Effector memory CD8-positive, alpha-beta T cell (primary cell): Measurements from ENCODE around the gene PDPK1.
"Not testable (repeated sequence)": the region's sequence is repeated elsewhere in the genome, so short reads cannot be mapped to it uniquely, and the experiment has no call there.

ENCODE experiments used
- ATAC-seq: fragments of 150-1000 bp; cut with Tn5 transposase; replicated peaks from 2 replicates; pipeline ENCODE4 v1.10.0; 2021; ENCODE audit warnings: mild to moderate bottlenecking, moderate library complexity
- DNase-seq, 3 experiments: peaks; one replicate each; pipeline ENCODE4 v3.0.0; 2021
- H3K27ac Mint-ChIP-seq, 2 donors: one replicate each; pipeline ENCODE4 v1.8.0; 2022; ENCODE audit warnings: mild to moderate bottlenecking in 2 of 2, mixed read lengths in 2 of 2, moderate library complexity in 2 of 2
- H3K27me3 Mint-ChIP-seq, 2 donors: one replicate each; pipeline ENCODE4 v1.8.0; 2022; ENCODE audit warnings: mixed read lengths in 2 of 2
- H3K36me3 Mint-ChIP-seq: one replicate; pipeline ENCODE4 v1.8.0; 2022; ENCODE audit warnings: mild to moderate bottlenecking, moderate library complexity, mixed read lengths; ENCODE audit not compliant: insufficient read depth
- H3K4me1 Mint-ChIP-seq, 2 donors: one replicate each; pipeline ENCODE4 v1.8.0; 2022; ENCODE audit warnings: low read depth in 2 of 2, mixed read lengths in 2 of 2
- H3K4me3 Mint-ChIP-seq, 2 donors: one replicate each; pipeline ENCODE4 v1.8.0; 2022; ENCODE audit warnings: mild to moderate bottlenecking in 2 of 2, mixed read lengths in 2 of 2, moderate library complexity in 2 of 2
- H3K9me3 Mint-ChIP-seq, 2 donors: one replicate each; pipeline ENCODE4 v1.8.0; 2022; ENCODE audit warnings: mixed read lengths in 2 of 2

Gene PDPK1

DNA sequence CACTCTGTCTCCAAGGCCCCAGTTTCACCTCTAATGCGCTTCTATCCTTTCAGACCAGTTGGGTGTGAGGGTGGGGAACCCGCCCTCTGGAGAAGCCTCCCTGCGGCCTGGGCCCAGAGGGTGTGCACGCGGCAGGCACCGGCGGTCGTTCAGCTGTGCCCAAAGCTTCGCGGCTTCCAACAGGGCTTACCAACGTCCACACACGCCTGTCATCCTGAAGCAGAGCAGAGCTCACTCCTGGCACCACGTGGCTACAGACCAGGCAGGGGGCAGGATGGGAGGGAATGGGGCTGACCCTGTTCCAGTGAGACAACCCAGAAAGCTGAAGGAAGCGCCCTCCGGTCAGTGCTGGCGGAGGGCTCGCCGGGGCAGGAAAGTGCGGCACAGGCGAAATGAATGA lies 81.1 kb downstream of the PDPK1 start:
- DNase-seq, H3K9me3 Mint-ChIP-seq, H3K36me3 Mint-ChIP-seq, H3K4me3 Mint-ChIP-seq, H3K4me1 Mint-ChIP-seq, ATAC-seq, H3K27me3 Mint-ChIP-seq, H3K27ac Mint-ChIP-seq: not testable (repeated sequence)

DNA sequence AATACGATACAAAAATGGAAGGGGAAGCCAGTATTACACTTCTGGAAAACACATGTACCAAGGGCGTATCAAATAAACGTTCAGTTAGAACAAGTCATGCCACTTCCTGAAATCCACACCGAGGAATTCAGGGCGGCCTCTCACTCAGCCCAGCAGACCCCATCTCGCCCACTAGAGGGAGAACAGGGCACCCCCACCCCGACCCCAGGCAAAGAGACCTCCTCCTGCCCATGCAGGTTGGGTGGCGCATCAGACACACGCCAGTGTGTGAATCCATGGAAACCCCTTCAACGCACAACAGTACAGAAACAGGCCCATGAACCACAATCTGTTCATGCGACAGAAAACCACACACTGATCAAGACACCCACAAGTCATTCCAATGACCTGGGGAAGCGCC lies 81.8 kb downstream of the PDPK1 start:
- ATAC-seq, H3K4me1 Mint-ChIP-seq, H3K27ac Mint-ChIP-seq, DNase-seq, H3K36me3 Mint-ChIP-seq, H3K9me3 Mint-ChIP-seq, H3K4me3 Mint-ChIP-seq, H3K27me3 Mint-ChIP-seq: not testable (repeated sequence)

DNA sequence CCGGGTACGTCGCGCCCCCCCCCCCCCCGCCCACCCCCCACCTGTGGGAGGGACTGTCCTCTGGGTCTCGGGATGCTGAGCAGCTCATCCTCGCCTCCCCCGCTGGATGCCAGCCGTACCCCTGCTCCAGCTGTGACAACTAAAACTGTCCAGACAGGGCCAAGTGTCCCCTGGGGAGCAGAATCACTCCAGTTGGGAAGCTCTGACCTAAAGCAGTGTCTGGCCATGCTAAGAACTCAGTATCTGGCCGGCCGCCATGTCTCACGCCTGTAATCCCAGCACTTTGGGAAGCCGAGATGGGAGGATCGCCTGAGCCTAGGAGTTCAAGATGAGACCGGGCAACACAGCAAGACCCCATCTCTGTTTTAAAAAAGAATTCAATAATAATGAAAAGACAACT lies 83.0 kb downstream of the PDPK1 start:
- ATAC-seq, DNase-seq, H3K4me3 Mint-ChIP-seq, H3K36me3 Mint-ChIP-seq, H3K27ac Mint-ChIP-seq, H3K4me1 Mint-ChIP-seq, H3K27me3 Mint-ChIP-seq, H3K9me3 Mint-ChIP-seq: not testable (repeated sequence)

DNA sequence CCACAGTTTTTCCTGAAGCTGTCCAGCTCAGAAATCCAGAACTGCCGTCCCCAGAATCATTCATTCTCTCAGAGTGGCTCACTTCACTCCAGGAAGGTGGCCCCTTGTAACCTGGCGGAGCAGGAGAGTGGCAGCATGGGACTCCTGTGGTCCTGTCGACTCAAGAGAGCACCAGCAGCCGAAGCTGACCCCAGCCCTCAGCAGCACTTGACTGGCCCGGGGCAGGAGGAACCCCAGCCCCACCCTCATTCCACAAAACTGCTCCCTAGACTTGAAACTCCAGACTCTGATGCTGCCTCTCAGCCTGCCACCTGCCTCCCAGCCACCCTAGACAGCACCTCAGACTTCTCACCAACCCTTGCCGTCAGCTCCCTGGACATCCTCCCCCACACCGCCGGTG lies 83.6 kb downstream of the PDPK1 start:
- not testable (repeated sequence) for H3K9me3 Mint-ChIP-seq, H3K27me3 Mint-ChIP-seq, DNase-seq, H3K36me3 Mint-ChIP-seq, H3K4me3 Mint-ChIP-seq, H3K27ac Mint-ChIP-seq, H3K4me1 Mint-ChIP-seq, ATAC-seq

GRCh38 chr16:2627075-2627474 lies 89.3 kb downstream of the PDPK1 start:
- H3K27me3 Mint-ChIP-seq, ATAC-seq, DNase-seq: not testable (repeated sequence)

GRCh38 chr16:2631203-2631602 lies 93.4 kb downstream of the PDPK1 start:
- not testable (repeated sequence) for ATAC-seq, H3K36me3 Mint-ChIP-seq, H3K4me3 Mint-ChIP-seq, DNase-seq, H3K9me3 Mint-ChIP-seq, H3K27me3 Mint-ChIP-seq, H3K4me1 Mint-ChIP-seq, H3K27ac Mint-ChIP-seq

More at GRCh38 chr16:2627075-2627474, 89.3 kb downstream of the PDPK1 start:
- not testable (repeated sequence) for H3K9me3 Mint-ChIP-seq, H3K4me3 Mint-ChIP-seq, H3K4me1 Mint-ChIP-seq, H3K27ac Mint-ChIP-seq, H3K36me3 Mint-ChIP-seq

DNA sequence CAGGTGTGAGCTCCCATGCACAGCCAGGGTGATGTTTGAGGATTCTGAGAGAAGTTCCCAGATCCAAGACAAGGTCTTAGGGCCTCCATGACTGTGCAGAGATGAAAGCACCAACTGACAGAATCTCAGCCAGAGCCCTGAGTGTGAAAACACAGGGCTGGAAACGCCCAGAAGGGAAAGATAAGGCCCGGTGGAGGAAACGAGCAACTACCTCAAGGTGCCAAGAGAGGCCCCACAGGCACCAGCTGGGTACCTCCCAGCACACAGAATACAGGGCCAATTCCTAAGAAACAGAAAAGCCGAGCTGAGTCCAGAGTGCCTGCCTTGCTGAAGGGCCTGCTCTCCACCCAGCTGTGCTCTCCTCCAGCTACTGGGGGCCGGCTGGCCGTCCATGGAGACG lies 94.5 kb downstream of the PDPK1 start:
- not testable (repeated sequence) for H3K27ac Mint-ChIP-seq, H3K36me3 Mint-ChIP-seq, H3K4me3 Mint-ChIP-seq, DNase-seq, H3K9me3 Mint-ChIP-seq, ATAC-seq, H3K27me3 Mint-ChIP-seq, H3K4me1 Mint-ChIP-seq

- peak in 1 of 3 experiments; percentile 49 for DNase-seq
- H3K4me3 Mint-ChIP-seq, H3K27me3 Mint-ChIP-seq, H3K4me1 Mint-ChIP-seq, H3K36me3 Mint-ChIP-seq, H3K9me3 Mint-ChIP-seq, H3K27ac Mint-ChIP-seq: not testable (repeated sequence)
- peak; percentile 84 for ATAC-seq
Observed at GRCh38 chr16:2639071-2639721, 101.4 kb downstream of the PDPK1 start.

GRCh38 chr16:2639722-2640072 lies 101.9 kb downstream of the PDPK1 start:
- not testable (repeated sequence) for H3K4me1 Mint-ChIP-seq, H3K9me3 Mint-ChIP-seq, DNase-seq, H3K27ac Mint-ChIP-seq, H3K27me3 Mint-ChIP-seq, H3K4me3 Mint-ChIP-seq, H3K36me3 Mint-ChIP-seq
- ATAC-seq: peak; percentile 54

DNA sequence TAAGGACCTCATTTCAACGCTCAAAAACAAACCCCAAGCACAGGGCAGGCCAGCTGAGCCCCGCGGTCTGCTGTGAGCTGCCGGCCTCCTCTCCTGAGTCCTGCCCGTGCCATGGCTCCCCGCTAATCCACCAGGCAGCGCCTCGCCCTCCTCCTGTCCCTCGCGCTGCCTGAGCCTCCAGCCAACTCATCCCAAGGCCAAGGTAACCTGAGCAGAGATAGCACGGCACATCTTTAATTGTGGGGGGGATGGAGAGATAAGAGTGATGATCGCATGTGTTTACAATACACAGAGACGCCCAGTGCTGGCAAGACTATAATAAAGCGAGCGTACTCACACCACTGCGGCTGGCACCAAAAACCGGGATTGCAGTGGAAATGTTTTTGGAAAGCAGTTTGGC lies 104.7 kb downstream of the PDPK1 start:
- not testable (repeated sequence) for H3K4me3 Mint-ChIP-seq, H3K4me1 Mint-ChIP-seq, ATAC-seq, H3K9me3 Mint-ChIP-seq, H3K27ac Mint-ChIP-seq, H3K27me3 Mint-ChIP-seq, H3K36me3 Mint-ChIP-seq, DNase-seq

DNA sequence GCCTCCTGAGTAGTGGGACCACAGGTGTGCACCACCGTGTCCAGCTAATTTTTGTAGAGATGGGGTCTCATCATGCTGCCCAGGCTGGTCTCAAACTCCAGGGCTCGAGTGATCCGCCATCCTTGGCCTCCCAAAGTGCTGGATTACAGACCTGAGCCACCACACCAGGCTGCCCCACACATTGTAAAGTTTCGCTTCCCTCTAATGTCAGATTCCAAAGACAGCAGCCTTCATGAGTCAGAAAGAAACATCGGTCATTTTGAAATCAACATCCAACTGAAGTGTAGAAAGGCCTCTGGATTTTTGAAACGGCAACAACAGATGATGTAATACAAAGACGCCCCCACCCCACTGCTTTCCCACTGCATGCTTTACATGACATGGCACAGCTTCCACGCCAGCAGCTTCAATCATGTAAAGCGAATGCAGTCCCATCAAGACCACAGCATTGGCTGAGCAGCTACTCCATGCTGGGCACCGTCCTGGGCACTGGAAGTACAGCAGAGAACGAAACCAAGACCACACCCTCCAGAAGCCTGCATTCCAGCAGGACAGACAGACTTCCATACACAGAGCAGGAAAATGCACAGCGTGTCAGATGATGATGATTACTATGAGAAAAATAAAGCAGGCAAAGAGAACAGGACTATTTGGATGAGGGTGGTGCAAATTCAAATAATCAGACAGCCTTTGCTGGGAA lies 107.1 kb downstream of the PDPK1 start:
- not testable (repeated sequence) for ATAC-seq, DNase-seq, H3K27me3 Mint-ChIP-seq, H3K4me3 Mint-ChIP-seq, H3K9me3 Mint-ChIP-seq, H3K27ac Mint-ChIP-seq, H3K4me1 Mint-ChIP-seq, H3K36me3 Mint-ChIP-seq

- H3K36me3 Mint-ChIP-seq, H3K4me3 Mint-ChIP-seq, DNase-seq, H3K9me3 Mint-ChIP-seq, H3K27me3 Mint-ChIP-seq, ATAC-seq, H3K4me1 Mint-ChIP-seq, H3K27ac Mint-ChIP-seq: not testable (repeated sequence)
Observed at GRCh38 chr16:2651268-2651871, 113.5 kb downstream of the PDPK1 start.
